Measurements from ENCODE around the gene ARVCF. TPM values are rescaled to one million over a fixed set of nuclear protein-coding genes. Genes with fewer than 3 reads are reported as not detected.
A peak's percentile ranks its signal among the peaks of the same experiment; 100 is the strongest.

ARVCF gene
- total RNA-seq, 1 experiment from 2014 or later, result 3.4 TPM

DNA sequence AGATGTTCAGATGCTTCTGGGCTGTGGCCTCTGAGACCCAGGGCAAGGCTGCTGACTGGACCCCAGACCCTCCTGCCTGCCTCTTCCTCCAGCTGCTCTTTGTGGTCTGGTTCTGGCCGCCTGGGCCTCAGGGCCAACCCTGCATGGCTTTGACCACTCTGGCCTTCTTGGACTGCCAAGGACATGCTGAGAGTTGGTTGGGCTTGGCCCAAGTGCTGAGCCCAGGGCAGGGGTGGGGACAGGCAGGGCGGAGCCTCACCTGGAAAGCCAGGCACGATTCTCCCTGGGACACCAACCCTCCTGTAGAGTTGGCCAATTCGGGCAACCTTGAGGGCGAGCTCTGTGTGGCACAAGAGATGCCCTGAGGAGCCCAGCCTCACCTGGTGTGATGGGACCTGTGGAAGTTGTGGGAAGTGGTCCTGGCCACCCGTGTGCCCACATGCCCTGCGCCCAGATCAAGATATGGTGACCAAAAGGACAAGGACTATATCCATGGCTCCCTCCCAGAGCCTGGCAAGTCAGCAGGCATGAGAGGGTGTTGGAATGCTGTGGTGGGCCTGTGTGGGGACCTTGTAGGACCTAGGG is 15.9 kb upstream of the ARVCF start:
- DNase-seq (ENCODE audit: low read depth), result no peak

- DNase-seq (ENCODE audit: low read depth), result no peak
Measured at GRCh38 chr22:20031732-20032406, 15.2 kb upstream of the ARVCF start.

DNA sequence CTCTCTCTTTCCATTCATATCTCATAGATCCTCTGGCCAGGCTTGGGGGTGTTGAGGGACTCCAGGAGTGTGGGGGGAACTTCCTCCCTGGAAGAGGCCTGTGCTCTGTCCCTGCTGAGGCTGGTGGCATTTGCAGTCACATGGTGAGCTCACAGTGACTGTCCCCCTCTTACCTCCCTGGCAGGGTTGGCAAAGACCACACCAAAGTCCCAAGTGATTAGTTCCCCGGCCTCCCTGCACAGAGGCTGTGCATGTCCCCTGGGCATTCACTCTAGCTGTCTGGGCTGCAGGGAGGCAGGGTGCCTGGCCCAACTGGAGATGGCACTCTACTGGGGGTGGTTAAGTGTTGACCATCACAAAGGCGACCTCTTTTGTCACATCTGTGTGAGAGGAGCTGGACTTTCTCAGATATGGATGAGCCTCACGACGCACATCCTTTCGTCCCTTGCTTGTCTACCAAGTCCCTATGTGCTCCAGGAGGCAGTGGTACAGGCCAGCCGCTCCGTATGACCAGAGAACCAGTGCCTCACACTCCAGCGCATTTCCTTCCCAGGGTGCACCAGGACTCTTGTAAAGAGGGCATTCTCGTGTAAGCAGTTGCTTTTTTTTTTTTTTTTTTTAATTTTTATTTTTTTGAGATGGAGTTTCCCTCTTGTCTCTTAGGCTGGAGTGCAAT is 13.1 kb upstream of the ARVCF start:
- DNase-seq (ENCODE audit: low read depth), result no peak

DNA sequence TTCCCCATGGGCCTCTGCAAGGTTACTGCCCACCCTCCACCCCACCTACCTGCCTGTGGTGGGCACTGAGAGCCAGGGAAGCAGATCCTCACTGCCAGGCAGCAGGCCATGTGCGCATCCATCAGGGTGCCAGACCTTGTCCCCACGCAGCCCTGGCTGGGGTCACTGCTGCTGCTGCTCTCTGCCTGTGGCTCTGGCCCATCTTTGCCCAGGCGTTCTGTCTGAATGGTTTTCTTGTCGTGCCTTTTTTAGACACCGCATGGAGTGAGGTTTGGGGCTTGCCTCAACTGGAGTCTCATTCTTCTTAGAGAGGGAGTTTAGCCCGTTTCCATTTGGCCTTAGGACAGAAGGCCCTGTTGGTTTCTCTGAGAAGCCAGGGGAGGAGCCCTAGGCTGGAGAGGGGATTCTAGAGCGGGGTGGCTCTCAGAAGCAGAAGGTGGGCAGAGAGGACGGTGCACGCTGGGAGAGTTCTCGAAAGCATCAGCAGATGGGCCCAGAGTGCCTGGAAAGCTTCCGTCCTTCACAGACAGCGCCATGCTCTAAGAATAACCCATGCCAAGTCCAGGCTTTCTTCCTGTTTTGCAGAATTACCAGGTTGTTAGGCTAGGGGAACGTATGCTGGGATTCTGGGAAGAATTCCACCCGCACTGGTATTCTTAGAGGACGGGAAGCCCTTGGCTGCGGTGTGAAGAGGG is 12.4 kb upstream of the ARVCF start:
- DNase-seq (ENCODE audit: low read depth), result no peak

GRCh38 chr22:20027966-20028854 is 11.6 kb upstream of the ARVCF start:
- no peak for DNase-seq (ENCODE audit: low read depth)

- no peak for DNase-seq (ENCODE audit: low read depth)
Measured at GRCh38 chr22:20026996-20027601, 10.5 kb upstream of the ARVCF start.

GRCh38 chr22:20026204-20026908 is 9.7 kb upstream of the ARVCF start:
- DNase-seq (ENCODE audit: low read depth), result no peak

DNA sequence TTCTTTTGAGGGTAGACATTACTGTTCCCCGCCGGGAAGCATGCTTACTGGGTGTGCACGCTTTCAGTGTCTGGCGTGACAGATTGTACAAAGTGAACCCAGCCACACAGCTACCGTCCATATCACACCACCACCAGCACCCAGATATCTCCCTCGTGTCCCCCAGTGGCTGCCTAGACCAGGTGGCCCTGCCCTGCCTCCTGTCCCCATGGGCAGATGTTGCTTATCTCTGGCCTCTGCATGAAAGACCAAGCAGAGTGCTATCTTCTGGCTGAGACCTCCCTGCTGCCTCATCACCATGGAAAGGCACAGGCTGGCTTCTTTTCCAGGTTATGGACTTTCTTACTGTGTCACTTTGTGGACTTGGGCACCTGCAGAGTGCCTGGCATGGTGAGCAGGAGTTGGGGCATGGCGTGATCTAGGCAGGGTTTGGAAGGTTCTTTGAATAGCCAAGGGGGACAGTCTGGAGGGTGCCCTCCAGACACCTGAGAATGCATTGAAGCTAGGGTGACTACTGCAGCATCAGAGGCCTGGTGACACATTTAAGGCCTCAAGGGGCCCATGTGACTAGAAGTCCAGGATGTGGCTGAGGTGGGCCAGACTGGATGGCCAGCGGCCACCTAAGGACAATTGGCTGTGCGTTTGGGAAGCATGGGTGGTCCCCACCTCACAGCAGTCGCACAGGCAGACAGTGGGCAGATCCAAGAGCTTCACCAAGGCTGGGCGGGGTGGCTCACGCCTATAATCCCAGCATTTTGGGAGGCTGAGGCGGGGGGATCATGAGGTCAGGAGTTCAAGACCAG is 9.0 kb upstream of the ARVCF start:
- DNase-seq (ENCODE audit: low read depth), result no peak

- no peak for DNase-seq (ENCODE audit: low read depth)
Measured at GRCh38 chr22:20024650-20025397, 8.2 kb upstream of the ARVCF start.

GRCh38 chr22:20024225-20024624 is 7.6 kb upstream of the ARVCF start:
- no peak for DNase-seq (ENCODE audit: low read depth)

DNA sequence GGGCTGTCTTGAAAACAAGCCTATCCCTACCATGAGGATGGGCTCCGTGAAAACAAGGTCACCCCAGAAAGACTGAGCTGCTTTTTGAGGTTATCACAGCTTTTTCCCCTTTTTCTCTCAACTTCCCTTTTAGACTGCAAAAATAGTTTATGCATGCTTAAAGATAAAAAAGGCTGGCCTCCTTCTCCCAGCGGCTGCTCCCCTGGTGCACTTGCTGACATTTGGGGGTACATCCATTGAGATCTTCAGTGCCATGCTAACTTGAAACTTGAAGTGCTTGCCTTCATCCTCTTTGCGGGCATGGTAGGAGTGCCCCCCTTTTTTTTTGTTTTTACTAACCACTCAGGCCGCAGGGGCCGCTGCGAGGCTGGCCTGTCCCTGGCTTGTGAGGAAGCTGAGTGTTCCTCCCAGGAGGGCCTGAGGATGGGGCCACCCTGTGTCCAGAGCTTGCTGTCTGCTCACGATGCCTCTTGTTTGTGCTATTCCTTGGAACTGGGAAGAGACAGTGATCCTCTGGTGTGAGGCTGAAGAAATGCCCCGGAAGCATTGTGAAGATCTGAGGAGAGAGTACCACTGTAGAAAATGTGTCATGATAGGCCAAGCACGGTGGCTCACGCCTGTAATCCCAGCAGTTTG is 6.5 kb upstream of the ARVCF start:
- no peak for DNase-seq (ENCODE audit: low read depth)

DNA sequence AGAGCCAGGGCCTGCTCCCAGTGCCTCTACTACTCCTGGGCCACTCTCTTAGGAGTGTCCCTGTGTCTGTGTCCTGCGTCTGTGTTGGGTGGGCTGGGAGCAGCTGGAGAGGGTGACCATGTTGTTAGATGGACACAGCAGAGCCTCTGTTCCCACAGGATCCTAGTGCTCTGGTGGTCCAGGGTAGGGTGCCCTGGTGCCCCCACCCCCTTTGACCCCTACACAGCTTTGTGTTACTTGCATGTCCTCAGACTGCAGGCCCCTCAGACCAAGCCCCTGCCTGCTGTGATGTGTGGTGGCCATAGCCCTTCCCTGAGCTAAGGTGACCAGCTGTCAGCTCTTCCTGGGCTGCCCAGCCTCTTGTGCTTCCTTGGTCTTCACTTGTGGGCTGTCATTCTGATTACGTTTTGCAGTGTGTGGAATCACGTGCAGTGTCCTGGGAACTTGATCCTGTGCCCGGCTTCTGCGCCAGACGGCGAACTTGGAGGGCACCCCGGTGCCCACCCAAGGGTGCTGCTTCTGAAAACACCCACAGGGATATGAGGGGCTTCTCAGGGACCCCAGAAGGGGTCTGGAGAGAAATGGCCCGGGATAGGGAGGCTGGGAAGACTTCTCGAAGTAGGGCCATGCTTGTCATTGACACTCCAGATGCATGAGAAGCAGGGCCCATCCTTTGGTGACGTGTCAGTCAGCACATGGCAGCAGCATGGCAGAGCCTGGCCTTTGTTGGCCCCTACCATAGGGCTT is 5.8 kb upstream of the ARVCF start:
- no peak for DNase-seq (ENCODE audit: low read depth)

- DNase-seq (ENCODE audit: low read depth), result peak; percentile 45
Measured at GRCh38 chr22:20021196-20022181, 4.9 kb upstream of the ARVCF start.

GRCh38 chr22:20020533-20021195 is 4.0 kb upstream of the ARVCF start, which contains the start of gene TANGO2:
Gene TANGO2, plus strand, starts transcription at chr22:20021110. Its CDS starts 15,689 bp downstream, at chr22:20036799.
- DNase-seq (ENCODE audit: low read depth), result peak; percentile 95

DNA sequence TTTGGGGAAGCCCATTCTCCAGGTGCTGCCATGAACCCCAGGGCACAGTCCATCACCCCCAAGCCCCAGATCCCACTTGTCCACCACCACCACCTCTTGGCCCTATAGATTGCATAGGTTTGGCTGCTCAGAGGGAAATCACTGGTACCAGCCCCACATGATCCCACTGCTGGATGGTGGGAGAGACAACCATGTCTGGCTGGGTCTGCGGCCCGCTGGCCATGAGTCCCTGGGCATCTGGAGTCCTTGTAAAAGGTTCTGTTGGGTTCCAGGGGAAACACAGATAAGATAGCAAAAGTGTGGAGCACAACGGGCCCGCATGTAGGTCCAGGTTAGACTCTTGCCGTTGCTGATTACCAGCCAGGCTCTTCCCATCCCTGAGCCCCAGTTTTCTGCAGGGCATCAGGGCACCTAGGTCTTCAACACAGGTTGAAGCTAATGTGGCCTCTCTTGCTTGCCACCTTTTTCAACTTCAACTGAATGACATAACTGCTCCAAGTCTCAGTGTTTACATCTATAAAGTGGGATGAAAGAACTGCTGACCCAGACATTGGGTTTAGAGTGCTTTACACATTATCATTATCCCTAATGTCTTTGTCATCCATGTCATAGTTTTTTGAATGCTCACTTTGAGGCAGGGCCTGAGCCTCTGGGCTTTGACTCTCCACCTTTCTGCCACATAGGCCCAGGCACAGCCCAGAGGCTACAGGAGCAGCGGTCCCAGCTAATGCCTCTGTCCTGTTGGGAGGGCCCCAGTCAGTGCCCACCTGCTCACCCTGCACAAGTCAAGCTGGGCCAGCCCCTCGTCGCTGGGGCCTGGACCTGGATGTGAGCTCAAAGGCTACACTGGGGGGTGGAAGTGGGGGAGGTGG is 3.3 kb upstream of the ARVCF start:
- no peak for DNase-seq (ENCODE audit: low read depth)
